Sigmoid colon (tissue), 3 donors: ENCODE results near the gene ZNF670.

ENCODE experiments used
- POLR2A ChIP-seq, 2 donors: fragments of 450-650 bp; IDR thresholded peaks; one replicate each; pipeline ENCODE4 v1.6.1; 2016; ENCODE audit warnings: antibody characterized with exemption in 2 of 2, mild to moderate bottlenecking in 2 of 2, moderate library complexity in 2 of 2
- TF ChIP-seq, protein P1 (sequence below), 4 experiments: fragments of 450-650 bp in 3 of 4; fragments of 200-600 bp in 1 of 4; IDR thresholded peaks; one replicate each; pipeline ENCODE4 v1.5.1; 2016 to 2019; ENCODE audit warnings: antibody characterized with exemption in 4 of 4, mild to moderate bottlenecking in 3 of 4, moderate library complexity in 2 of 4

DNA sequence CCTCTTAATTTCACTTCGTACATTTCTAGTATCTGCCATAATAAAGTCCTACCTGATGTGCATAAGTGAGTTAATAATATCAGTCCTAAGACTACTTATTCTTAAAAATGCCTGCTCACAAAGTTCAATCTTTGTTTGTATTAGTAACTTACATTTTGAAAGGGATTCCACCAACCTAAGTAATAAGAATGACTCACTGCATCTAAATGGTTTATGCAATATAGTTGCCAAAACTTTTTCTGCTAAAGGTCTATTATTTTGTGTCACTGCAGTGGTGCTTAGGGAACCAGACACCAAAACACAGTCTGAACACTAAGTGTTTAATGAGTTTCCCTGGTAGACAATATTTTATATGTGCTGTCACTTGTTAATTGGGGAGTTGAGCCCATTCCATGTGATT is 23.8 kb upstream of the ZNF670 start:
- TF ChIP-seq, protein P1, sequence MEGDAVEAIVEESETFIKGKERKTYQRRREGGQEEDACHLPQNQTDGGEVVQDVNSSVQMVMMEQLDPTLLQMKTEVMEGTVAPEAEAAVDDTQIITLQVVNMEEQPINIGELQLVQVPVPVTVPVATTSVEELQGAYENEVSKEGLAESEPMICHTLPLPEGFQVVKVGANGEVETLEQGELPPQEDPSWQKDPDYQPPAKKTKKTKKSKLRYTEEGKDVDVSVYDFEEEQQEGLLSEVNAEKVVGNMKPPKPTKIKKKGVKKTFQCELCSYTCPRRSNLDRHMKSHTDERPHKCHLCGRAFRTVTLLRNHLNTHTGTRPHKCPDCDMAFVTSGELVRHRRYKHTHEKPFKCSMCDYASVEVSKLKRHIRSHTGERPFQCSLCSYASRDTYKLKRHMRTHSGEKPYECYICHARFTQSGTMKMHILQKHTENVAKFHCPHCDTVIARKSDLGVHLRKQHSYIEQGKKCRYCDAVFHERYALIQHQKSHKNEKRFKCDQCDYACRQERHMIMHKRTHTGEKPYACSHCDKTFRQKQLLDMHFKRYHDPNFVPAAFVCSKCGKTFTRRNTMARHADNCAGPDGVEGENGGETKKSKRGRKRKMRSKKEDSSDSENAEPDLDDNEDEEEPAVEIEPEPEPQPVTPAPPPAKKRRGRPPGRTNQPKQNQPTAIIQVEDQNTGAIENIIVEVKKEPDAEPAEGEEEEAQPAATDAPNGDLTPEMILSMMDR (IDR thresholded peaks at IDR 0.05), result no peak
- no peak for TF ChIP-seq POLR2A (IDR thresholded peaks at IDR 0.05)
